ENCODE results near the gene C11orf54.

DNA sequence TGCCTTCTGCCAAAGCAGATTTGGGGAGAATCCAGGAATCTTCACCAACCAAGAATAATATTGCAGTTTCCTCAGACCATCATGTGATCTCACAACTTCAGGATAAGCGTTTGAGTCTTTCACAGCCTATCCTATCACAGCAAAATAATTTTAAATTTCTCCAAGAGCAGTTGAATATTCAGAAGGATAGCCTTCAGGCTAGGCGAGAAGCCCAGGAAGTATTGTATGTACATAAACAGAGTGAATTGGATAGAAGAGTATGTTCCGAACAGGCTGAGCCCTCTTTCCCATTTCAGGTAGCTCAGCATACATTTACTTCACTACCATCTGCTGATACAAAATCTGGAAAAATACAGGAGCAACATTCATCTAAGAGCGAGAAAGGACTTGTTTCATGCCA is 43.9 kb upstream of the C11orf54 start:
- no peak for TF ChIP-seq POLR2AphosphoS5 (IDR thresholded peaks at IDR 0.05)
- TF ChIP-seq, protein P1, sequence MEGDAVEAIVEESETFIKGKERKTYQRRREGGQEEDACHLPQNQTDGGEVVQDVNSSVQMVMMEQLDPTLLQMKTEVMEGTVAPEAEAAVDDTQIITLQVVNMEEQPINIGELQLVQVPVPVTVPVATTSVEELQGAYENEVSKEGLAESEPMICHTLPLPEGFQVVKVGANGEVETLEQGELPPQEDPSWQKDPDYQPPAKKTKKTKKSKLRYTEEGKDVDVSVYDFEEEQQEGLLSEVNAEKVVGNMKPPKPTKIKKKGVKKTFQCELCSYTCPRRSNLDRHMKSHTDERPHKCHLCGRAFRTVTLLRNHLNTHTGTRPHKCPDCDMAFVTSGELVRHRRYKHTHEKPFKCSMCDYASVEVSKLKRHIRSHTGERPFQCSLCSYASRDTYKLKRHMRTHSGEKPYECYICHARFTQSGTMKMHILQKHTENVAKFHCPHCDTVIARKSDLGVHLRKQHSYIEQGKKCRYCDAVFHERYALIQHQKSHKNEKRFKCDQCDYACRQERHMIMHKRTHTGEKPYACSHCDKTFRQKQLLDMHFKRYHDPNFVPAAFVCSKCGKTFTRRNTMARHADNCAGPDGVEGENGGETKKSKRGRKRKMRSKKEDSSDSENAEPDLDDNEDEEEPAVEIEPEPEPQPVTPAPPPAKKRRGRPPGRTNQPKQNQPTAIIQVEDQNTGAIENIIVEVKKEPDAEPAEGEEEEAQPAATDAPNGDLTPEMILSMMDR (IDR thresholded peaks at IDR 0.05): no peak
